Fibroblast of pulmonary artery (primary cell): ENCODE data around the gene LBX1.

Experiments
- DNase-seq: peaks from one replicate; pipeline ENCODE4 v3.0.0-alpha.2; 2010; ENCODE audit warnings: low read depth
- H3K4me3 ChIP-seq: replicated peaks from 2 replicates; pipeline ENCODE4 v1.5.1; 2011; ENCODE audit warnings: low read depth, mild to moderate bottlenecking, control low read depth, low read length, moderate library complexity
- CTCF ChIP-seq: IDR thresholded peaks from 2 replicates; pipeline ENCODE4 v1.5.1; 2011; ENCODE audit warnings: mild to moderate bottlenecking, control low read depth, low read length, inconsistent platforms; ENCODE audit errors: missing control alignments

The LBX1 gene

GRCh38 chr10:101225846-101226421, 3.3 kb downstream of the LBX1 start:
- TF ChIP-seq CTCF, result no peak
- DNase-seq, result no peak
- no peak overlapping the region for H3K4me3 ChIP-seq

GRCh38 chr10:101224910-101225823, 4.1 kb downstream of the LBX1 start:
- H3K4me3 ChIP-seq, result no peak overlapping the region

GRCh38 chr10:101224060-101224909, 5.0 kb downstream of the LBX1 start:
- no peak overlapping the region for H3K4me3 ChIP-seq
- no peak for DNase-seq
- no peak for TF ChIP-seq CTCF

More at GRCh38 chr10:101224910-101225823, 4.1 kb downstream of the LBX1 start:
- no peak for TF ChIP-seq CTCF
- DNase-seq, result no peak

GRCh38 chr10:101223274-101224059, 5.8 kb downstream of the LBX1 start:
- DNase-seq, result no peak
- TF ChIP-seq CTCF, result no peak
- H3K4me3 ChIP-seq, result no peak overlapping the region

- DNase-seq, result no peak
- H3K4me3 ChIP-seq, result no peak overlapping the region
- TF ChIP-seq CTCF, result no peak
Measured at GRCh38 chr10:101222683-101223273, 6.5 kb downstream of the LBX1 start.
